ENCODE data around the gene ADGRD2. TPM values are rescaled to one million over a fixed set of nuclear protein-coding genes. Genes with fewer than 3 reads are reported as not detected.

The ADGRD2 gene
- total RNA-seq, 1 experiment from 2014 or later = 1.5 TPM

DNA sequence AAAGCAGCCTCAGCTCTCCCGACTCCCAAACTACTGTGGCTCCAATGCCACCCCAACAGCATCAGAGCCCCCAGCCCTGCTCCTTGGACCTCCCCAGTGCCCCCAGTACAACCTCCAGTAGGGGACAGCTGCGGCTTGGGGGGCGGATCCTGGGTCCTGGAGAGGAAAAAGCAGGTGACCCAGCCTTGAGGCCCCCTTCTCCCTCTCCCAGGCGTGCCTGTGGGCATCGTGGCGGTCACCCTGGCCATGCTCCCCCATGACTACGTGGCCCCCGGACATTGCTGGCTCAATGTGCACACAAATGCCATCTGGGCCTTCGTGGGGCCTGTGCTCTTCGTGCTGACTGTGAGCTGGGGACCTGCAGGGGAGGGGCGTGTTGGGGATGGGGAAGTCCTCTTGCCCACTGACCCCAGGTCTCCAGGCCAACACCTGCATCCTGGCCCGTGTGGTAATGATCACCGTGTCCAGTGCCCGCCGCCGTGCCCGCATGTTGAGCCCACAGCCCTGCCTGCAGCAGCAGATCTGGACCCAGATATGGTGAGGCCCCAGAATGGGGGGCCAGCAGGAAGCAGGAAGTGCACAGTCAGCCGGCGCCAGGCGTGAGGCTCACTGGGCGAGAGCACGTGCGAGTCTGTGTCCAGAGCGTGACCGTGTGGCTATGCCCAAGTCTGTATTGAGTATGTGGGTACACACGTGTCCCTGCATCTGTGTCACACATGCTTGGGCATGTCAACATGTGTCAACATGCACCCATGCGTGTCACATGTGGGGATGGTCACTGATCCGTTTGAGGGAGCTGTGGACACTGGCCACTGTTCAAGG is 19.0 kb downstream of the ADGRD2 start:
- Histone ChIP-seq H4K91ac (ENCODE audit: insufficient read length, low read depth, low read length) (no peak overlapping the region), H2BK5ac (ENCODE audit: insufficient read length, low read length) (no peak overlapping the region), H3K14ac (ENCODE audit: insufficient read depth, low read length) (no peak overlapping the region), H4K20me1 (ENCODE audit: control insufficient read depth, insufficient read depth, insufficient read length) (no peaks in the 10 kb centered on the region), H2AK5ac (ENCODE audit: insufficient read length, low read length) (no peak overlapping the region), H3K27me3 (ENCODE audit: insufficient read depth, low read length) (no peaks in the 10 kb centered on the region), H3K27ac (ENCODE audit: insufficient read length, low read depth, low read length) (no peak overlapping the region), H2BK12ac (ENCODE audit: insufficient read length, low read depth, low read length) (no peak overlapping the region), H3K4me1 (ENCODE audit: insufficient read depth, low read length) (no peaks in the 10 kb centered on the region), H3K18ac (ENCODE audit: insufficient read length, low read depth, low read length) (no peak overlapping the region), H3K9ac (ENCODE audit: extremely low read depth, insufficient read length, low read length) (no peak overlapping the region), H3K23ac (ENCODE audit: insufficient read length, low read depth, low read length) (no peak overlapping the region), H4K5ac (ENCODE audit: insufficient read length, low read depth, low read length) (no peak overlapping the region), H3K4ac (ENCODE audit: low read depth, low read length) (no peak overlapping the region), H4K8ac (replicated peaks; ENCODE audit: insufficient read length, low read depth, low read length) (no peak overlapping the region), H3T11ph (ENCODE audit: low read length) (no peak overlapping the region), H2BK120ac (ENCODE audit: low read depth, low read length, poor library complexity, severe bottlenecking) (no peak overlapping the region), H3K79me2 (ENCODE audit: insufficient read depth, low read length) (no peaks in the 10 kb centered on the region), H3K79me1 (ENCODE audit: insufficient read depth, low read depth, low read length, poor library complexity, severe bottlenecking) (no peaks in the 10 kb centered on the region), H3K9me3 (ENCODE audit: control insufficient read depth, low read depth, low read length) (no peaks in the 10 kb centered on the region), H2AFZ (ENCODE audit: low read length) (no peak overlapping the region), H3K56ac (ENCODE audit: insufficient read length, low read depth, low read length) (no peak overlapping the region), H3K23me2 (ENCODE audit: insufficient read length, low read depth, low read length, poor library complexity, severe bottlenecking) (no peaks in the 10 kb centered on the region), H2BK15ac (ENCODE audit: low read depth, low read length) (no peak overlapping the region), H3K4me2 (ENCODE audit: insufficient read depth, insufficient read length, low read length) (no peak overlapping the region), H2BK20ac (ENCODE audit: low read depth, low read length, poor library complexity, severe bottlenecking) (no peak overlapping the region)
- peaks cover 5% of the 10 kb centered on the region for H3K27me3 Mint-ChIP-seq (ENCODE audit: low read depth)
- 0 out of 4 replicates have a peak, but pooled peaks cover 0 to 1% of the 10 kb centered on the region in 2 experiments for H3K4me1 Mint-ChIP-seq
- no CpG with 5 or more reads among the region's 28 CpGs for WGBS (ENCODE audit: extremely low coverage, insufficient read length, low lambda C conversion rate)
- no peak for DNase-seq
- TF ChIP-seq, protein P1, sequence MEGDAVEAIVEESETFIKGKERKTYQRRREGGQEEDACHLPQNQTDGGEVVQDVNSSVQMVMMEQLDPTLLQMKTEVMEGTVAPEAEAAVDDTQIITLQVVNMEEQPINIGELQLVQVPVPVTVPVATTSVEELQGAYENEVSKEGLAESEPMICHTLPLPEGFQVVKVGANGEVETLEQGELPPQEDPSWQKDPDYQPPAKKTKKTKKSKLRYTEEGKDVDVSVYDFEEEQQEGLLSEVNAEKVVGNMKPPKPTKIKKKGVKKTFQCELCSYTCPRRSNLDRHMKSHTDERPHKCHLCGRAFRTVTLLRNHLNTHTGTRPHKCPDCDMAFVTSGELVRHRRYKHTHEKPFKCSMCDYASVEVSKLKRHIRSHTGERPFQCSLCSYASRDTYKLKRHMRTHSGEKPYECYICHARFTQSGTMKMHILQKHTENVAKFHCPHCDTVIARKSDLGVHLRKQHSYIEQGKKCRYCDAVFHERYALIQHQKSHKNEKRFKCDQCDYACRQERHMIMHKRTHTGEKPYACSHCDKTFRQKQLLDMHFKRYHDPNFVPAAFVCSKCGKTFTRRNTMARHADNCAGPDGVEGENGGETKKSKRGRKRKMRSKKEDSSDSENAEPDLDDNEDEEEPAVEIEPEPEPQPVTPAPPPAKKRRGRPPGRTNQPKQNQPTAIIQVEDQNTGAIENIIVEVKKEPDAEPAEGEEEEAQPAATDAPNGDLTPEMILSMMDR (conservative IDR thresholded peaks at IDR 0.05) = no peak
- no peaks in the 10 kb centered on the region for H3K36me3 Mint-ChIP-seq (ENCODE audit: insufficient read depth in 1 of 3, low read depth in 3 of 3)
- H3K27ac Mint-ChIP-seq = peak overlapping the region in 1 of 3 experiments; percentile 83; a peak in 1 of 7 replicates
- H3K9me3 Mint-ChIP-seq = no peaks in the 10 kb centered on the region
- no peak overlapping the region for H3K4me3 Mint-ChIP-seq

Data from H9 (cell line).